WTC11 (cell line): ENCODE data around the gene VTI1A. TPM values are rescaled to one million over a fixed set of nuclear protein-coding genes. Genes with fewer than 3 reads are reported as not detected.

Experiments
- ATAC-seq: fragments of 200-7000 bp; cut with Tn5 transposase; 2 replicates; pipeline ENCODE4 v1.10.0; 2021; ENCODE audit warnings: mild to moderate bottlenecking, moderate library complexity
- CTCF ChIA-PET: fragments of 300-600 bp; sonication (Branson Sonifier 250); formaldehyde crosslinking; loops from one replicate; lab custom pipeline; 2021; ENCODE audit warnings: antibody characterized with exemption; lab: Charles Lee
- POLR2A ChIA-PET: fragments of 350-600 bp; sonication (Branson Sonifier 250); formaldehyde crosslinking; loops from one replicate; lab custom pipeline; 2021; ENCODE audit warnings: antibody characterized with exemption; lab: Charles Lee
- DNase-seq: peaks from one replicate; pipeline ENCODE4 v3.0.0; 2021; ENCODE audit warnings: low spot score
- H3K27ac Mint-ChIP-seq: 2 replicates; pipeline ENCODE4 v1.8.0; 2021; ENCODE audit warnings: mixed read lengths
- H3K27me3 Mint-ChIP-seq: 2 replicates; pipeline ENCODE4 v1.8.0; 2021; ENCODE audit warnings: low read depth, mild to moderate bottlenecking, moderate library complexity, mixed read lengths
- H3K36me3 Mint-ChIP-seq: 2 replicates; pipeline ENCODE4 v1.8.0; 2021; ENCODE audit warnings: mixed read lengths
- H3K4me1 Mint-ChIP-seq: 2 replicates; pipeline ENCODE4 v1.8.0; 2022; ENCODE audit warnings: mixed read lengths
- H3K4me3 Mint-ChIP-seq: 2 replicates; pipeline ENCODE4 v1.8.0; 2021; ENCODE audit warnings: mild to moderate bottlenecking, moderate library complexity, mixed read lengths
- H3K9me3 Mint-ChIP-seq: 2 replicates; pipeline ENCODE4 v1.8.0; 2021; ENCODE audit warnings: mixed read lengths
- ELF4 ChIP-seq: sonication (generic); formaldehyde crosslinking; IDR thresholded peaks from 2 replicates; pipeline ENCODE4 v1.8.1; 2022; ENCODE audit warnings: low read depth, mild to moderate bottlenecking, moderate library complexity, missing genetic modification reagents
- ETV6 ChIP-seq: sonication (generic); formaldehyde crosslinking; IDR thresholded peaks from 2 replicates; pipeline ENCODE4 v1.8.1; 2022; ENCODE audit warnings: mild to moderate bottlenecking, missing genetic modification reagents
- KAT7 ChIP-seq: sonication (generic); formaldehyde crosslinking; IDR thresholded peaks from 2 replicates; pipeline ENCODE4 v1.8.1; 2023; ENCODE audit warnings: missing genetic modification reagents, mild to moderate bottlenecking, borderline replicate concordance
- MXD4 ChIP-seq: fragments of 250-450 bp; sonication (Bioruptor Pico); IDR thresholded peaks from 2 replicates; pipeline ENCODE4 v1.8.0; 2021; ENCODE audit warnings: mild to moderate bottlenecking, moderate library complexity, borderline replicate concordance
- MYBL2 ChIP-seq: sonication (generic); formaldehyde crosslinking; IDR thresholded peaks from 2 replicates; pipeline ENCODE4 v1.8.1; 2023; ENCODE audit warnings: mild to moderate bottlenecking, moderate library complexity, missing genetic modification reagents
- OVOL2 ChIP-seq: fragments of 250-450 bp; sonication (Bioruptor Pico); IDR thresholded peaks from 2 replicates; pipeline ENCODE4 v1.9.0; 2021; ENCODE audit warnings: mild to moderate bottlenecking, borderline replicate concordance
- SMAD3 ChIP-seq: sonication (generic); formaldehyde crosslinking; IDR thresholded peaks from 2 replicates; pipeline ENCODE4 v1.8.0; 2022; ENCODE audit warnings: missing genetic modification reagents, mild to moderate bottlenecking, borderline replicate concordance
- SMAD4 ChIP-seq: sonication (generic); formaldehyde crosslinking; IDR thresholded peaks from 2 replicates; pipeline ENCODE4 v1.8.0; 2022; ENCODE audit warnings: mild to moderate bottlenecking, missing genetic modification reagents
- TEAD4 ChIP-seq: sonication (generic); formaldehyde crosslinking; IDR thresholded peaks from 2 replicates; pipeline ENCODE4 v1.8.0; 2022; ENCODE audit warnings: mild to moderate bottlenecking, missing genetic modification reagents
- ZNF138 ChIP-seq: sonication (generic); formaldehyde crosslinking; conservative IDR thresholded peaks from 2 replicates; pipeline ENCODE4 v1.8.1; 2022; ENCODE audit warnings: mild to moderate bottlenecking, moderate library complexity, missing genetic modification reagents
- ZNF416 ChIP-seq: fragments of 250-450 bp; sonication (Bioruptor Pico); IDR thresholded peaks from 2 replicates; pipeline ENCODE4 v1.9.0; 2021; ENCODE audit warnings: mild to moderate bottlenecking, inconsistent platforms
- total RNA-seq: library from RNA; stranded (reverse); gene quantifications from 3 replicates; pipeline ENCODE4 v1.2.3, GENCODE V29; 2021
- TF ChIP-seq, protein P1 (sequence below): sonication (generic); formaldehyde crosslinking; IDR thresholded peaks from 2 replicates; pipeline ENCODE4 v1.8.1; 2023; ENCODE audit warnings: mild to moderate bottlenecking, missing genetic modification reagents, borderline replicate concordance
- TF ChIP-seq, protein P2 (sequence below): sonication (generic); formaldehyde crosslinking; conservative IDR thresholded peaks from 2 replicates; pipeline ENCODE4 v1.8.1; 2023; ENCODE audit warnings: mild to moderate bottlenecking, low read depth, missing genetic modification reagents, moderate library complexity
- TF ChIP-seq, protein P3 (sequence below): sonication (generic); formaldehyde crosslinking; IDR thresholded peaks from 2 replicates; pipeline ENCODE4 v1.8.1; 2023; ENCODE audit warnings: mild to moderate bottlenecking, missing genetic modification reagents, moderate library complexity
- TF ChIP-seq, protein P4 (sequence below): sonication (generic); formaldehyde crosslinking; conservative IDR thresholded peaks from 2 replicates; pipeline ENCODE4 v1.8.1; 2022; ENCODE audit warnings: mild to moderate bottlenecking, missing genetic modification reagents
- TF ChIP-seq, protein P5 (sequence below): sonication (generic); formaldehyde crosslinking; IDR thresholded peaks from 2 replicates; pipeline ENCODE4 v1.8.0; 2022; ENCODE audit warnings: mild to moderate bottlenecking, missing genetic modification reagents

VTI1A gene
- total RNA-seq, 1 experiment from 2014 or later = 20.1 TPM

DNA sequence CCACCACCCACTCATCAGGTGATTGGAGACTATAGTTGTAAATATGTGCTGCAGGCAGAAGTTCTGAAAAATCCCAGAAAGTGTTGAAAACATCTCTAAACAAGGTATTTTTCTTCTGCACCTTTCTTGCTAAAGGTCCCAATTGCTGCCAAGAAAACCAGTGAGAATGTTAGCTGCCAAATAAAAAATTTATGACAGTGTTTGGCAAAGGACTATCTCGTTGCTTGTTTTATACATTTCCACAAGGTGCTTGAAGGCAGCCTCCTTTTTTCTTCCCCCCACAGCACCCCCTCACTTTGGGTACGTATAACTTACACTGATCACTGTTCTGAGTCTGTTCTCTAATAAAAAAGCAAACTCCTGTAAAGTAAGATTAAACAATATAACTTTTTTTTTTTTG lies 344.4 kb downstream of the VTI1A start:
- H3K4me1 Mint-ChIP-seq = peaks cover 12% of the 10 kb centered on the region
- DNase-seq = no peak
- no peaks in the 10 kb centered on the region; the same call in 1 of the 2 replicates for H3K36me3 Mint-ChIP-seq
- H3K27ac Mint-ChIP-seq = no peak overlapping the region
- TF ChIP-seq ETV6 (no peak), TEAD4 (CRISPR knock-in tag) (no peak), SMAD4 (CRISPR knock-in tag) (no peak), SMAD3 (no peak), ZNF416 (CRISPR knock-in tag) (no peak), ELF4 (CRISPR knock-in tag) (no peak), ZNF138 (CRISPR knock-in tag) (no peak), MXD4 (CRISPR knock-in tag) (no peak)
- TF ChIP-seq, protein P1, sequence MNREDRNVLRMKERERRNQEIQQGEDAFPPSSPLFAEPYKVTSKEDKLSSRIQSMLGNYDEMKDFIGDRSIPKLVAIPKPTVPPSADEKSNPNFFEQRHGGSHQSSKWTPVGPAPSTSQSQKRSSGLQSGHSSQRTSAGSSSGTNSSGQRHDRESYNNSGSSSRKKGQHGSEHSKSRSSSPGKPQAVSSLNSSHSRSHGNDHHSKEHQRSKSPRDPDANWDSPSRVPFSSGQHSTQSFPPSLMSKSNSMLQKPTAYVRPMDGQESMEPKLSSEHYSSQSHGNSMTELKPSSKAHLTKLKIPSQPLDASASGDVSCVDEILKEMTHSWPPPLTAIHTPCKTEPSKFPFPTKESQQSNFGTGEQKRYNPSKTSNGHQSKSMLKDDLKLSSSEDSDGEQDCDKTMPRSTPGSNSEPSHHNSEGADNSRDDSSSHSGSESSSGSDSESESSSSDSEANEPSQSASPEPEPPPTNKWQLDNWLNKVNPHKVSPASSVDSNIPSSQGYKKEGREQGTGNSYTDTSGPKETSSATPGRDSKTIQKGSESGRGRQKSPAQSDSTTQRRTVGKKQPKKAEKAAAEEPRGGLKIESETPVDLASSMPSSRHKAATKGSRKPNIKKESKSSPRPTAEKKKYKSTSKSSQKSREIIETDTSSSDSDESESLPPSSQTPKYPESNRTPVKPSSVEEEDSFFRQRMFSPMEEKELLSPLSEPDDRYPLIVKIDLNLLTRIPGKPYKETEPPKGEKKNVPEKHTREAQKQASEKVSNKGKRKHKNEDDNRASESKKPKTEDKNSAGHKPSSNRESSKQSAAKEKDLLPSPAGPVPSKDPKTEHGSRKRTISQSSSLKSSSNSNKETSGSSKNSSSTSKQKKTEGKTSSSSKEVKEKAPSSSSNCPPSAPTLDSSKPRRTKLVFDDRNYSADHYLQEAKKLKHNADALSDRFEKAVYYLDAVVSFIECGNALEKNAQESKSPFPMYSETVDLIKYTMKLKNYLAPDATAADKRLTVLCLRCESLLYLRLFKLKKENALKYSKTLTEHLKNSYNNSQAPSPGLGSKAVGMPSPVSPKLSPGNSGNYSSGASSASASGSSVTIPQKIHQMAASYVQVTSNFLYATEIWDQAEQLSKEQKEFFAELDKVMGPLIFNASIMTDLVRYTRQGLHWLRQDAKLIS (CRISPR knock-in tag) = no peak
- TF ChIP-seq, protein P2, sequence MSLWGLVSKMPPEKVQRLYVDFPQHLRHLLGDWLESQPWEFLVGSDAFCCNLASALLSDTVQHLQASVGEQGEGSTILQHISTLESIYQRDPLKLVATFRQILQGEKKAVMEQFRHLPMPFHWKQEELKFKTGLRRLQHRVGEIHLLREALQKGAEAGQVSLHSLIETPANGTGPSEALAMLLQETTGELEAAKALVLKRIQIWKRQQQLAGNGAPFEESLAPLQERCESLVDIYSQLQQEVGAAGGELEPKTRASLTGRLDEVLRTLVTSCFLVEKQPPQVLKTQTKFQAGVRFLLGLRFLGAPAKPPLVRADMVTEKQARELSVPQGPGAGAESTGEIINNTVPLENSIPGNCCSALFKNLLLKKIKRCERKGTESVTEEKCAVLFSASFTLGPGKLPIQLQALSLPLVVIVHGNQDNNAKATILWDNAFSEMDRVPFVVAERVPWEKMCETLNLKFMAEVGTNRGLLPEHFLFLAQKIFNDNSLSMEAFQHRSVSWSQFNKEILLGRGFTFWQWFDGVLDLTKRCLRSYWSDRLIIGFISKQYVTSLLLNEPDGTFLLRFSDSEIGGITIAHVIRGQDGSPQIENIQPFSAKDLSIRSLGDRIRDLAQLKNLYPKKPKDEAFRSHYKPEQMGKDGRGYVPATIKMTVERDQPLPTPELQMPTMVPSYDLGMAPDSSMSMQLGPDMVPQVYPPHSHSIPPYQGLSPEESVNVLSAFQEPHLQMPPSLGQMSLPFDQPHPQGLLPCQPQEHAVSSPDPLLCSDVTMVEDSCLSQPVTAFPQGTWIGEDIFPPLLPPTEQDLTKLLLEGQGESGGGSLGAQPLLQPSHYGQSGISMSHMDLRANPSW (CRISPR knock-in tag) = no peak
- TF ChIP-seq, protein P3, sequence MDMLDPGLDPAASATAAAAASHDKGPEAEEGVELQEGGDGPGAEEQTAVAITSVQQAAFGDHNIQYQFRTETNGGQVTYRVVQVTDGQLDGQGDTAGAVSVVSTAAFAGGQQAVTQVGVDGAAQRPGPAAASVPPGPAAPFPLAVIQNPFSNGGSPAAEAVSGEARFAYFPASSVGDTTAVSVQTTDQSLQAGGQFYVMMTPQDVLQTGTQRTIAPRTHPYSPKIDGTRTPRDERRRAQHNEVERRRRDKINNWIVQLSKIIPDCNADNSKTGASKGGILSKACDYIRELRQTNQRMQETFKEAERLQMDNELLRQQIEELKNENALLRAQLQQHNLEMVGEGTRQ (CRISPR knock-in tag) = no peak
- TF ChIP-seq, all 79 proteins: peak for 0
- no peak overlapping the region for H3K4me3 Mint-ChIP-seq
- CTCF ChIA-PET = no interaction called here
- no peaks in the 10 kb centered on the region; the same call in 1 of the 2 replicates for H3K27me3 Mint-ChIP-seq
- ATAC-seq = no peak
- POLR2A ChIA-PET = no interaction called here
- H3K9me3 Mint-ChIP-seq = peaks cover 9% of the 10 kb centered on the region

DNA sequence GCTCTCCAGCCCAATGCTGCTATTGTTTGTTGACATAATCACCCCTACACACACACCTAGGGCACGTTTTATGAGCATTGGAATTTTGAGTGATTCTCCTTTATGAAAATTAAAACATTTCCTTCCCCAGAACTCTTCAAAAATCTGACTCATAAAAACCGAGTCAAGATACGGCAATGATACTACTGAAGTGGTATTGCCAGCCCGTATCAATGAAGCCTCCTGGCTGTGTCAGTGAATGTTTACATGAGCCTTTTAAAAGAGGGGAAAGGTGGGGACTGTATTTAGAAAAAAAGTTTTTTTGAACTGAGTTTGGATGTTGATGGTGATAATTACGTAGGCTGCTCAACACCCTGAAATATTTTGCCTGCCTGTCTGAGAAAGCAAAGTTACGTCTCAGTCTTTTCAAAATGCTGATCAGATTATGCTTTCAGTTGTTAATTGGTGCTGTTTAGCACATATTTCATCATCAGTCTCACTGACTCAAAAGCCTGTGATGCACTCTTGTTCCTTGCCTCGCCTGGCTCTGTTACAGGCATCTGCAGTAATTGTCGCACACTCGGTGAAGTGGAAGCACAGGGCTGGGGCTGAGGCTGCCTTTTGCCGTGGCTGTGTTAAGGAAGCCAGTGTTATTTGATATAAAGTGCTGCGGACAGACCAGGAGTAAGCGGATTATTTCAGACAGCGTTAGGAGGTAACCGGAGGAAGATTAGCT lies 345.6 kb downstream of the VTI1A start:
- DNase-seq (no peak), ATAC-seq (peak; percentile 21)
- POLR2A ChIA-PET = no interaction called here
- H3K27ac Mint-ChIP-seq = peak overlapping the region; percentile 2; the same call in 1 of the 2 replicates
- peaks cover 24% of the 10 kb centered on the region for H3K4me1 Mint-ChIP-seq
- H3K27me3 Mint-ChIP-seq = no peaks in the 10 kb centered on the region; the same call in 1 of the 2 replicates
- H3K36me3 Mint-ChIP-seq = no peaks in the 10 kb centered on the region; the same call in 1 of the 2 replicates
- TF ChIP-seq, protein P4, sequence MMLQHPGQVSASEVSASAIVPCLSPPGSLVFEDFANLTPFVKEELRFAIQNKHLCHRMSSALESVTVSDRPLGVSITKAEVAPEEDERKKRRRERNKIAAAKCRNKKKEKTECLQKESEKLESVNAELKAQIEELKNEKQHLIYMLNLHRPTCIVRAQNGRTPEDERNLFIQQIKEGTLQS (CRISPR knock-in tag) = no peak
- TF ChIP-seq, protein P5, sequence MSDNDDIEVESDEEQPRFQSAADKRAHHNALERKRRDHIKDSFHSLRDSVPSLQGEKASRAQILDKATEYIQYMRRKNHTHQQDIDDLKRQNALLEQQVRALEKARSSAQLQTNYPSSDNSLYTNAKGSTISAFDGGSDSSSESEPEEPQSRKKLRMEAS (CRISPR knock-in tag) = no peak
- TF ChIP-seq MYBL2 (CRISPR knock-in tag) (no peak), OVOL2 (CRISPR knock-in tag) (no peak), KAT7 (CRISPR knock-in tag) (no peak)
- H3K9me3 Mint-ChIP-seq = peaks cover 9% of the 10 kb centered on the region
- CTCF ChIA-PET = no interaction called here
- no peak overlapping the region for H3K4me3 Mint-ChIP-seq
